Hematopoietic multipotent progenitor cell treated with erythropoietin and hydrocortisone succinate and interleukin-3 and kit ligand, for 8 days (in vitro differentiated cells): ENCODE measurements around the gene EIF4EBP2.

Experiments used
- DNase-seq: peaks from one replicate; pipeline ENCODE4 v3.0.0-alpha.2; 2015

Gene EIF4EBP2

GRCh38 chr10:70379581-70380176, 24.3 kb upstream of the EIF4EBP2 start:
- DNase-seq: peak; percentile 44

- DNase-seq: no peak
Measured at GRCh38 chr10:70380350-70381135, 23.4 kb upstream of the EIF4EBP2 start.

- peak; percentile 52 for DNase-seq
Measured at GRCh38 chr10:70381471-70382421, 22.2 kb upstream of the EIF4EBP2 start.

- DNase-seq: no peak
Measured at GRCh38 chr10:70391654-70392053, 12.3 kb upstream of the EIF4EBP2 start.

- no peak for DNase-seq
Measured at GRCh38 chr10:70396140-70396539, 7.8 kb upstream of the EIF4EBP2 start.

GRCh38 chr10:70399177-70399576, 4.8 kb upstream of the EIF4EBP2 start:
- no peak for DNase-seq

GRCh38 chr10:70403483-70404035, 386 bp upstream of the EIF4EBP2 start:
- DNase-seq: no peak

GRCh38 chr10:70404787-70405036, 767 bp downstream of the EIF4EBP2 start:
- peak; percentile 22 for DNase-seq

- DNase-seq: peak; percentile 82
Measured at GRCh38 chr10:70405037-70405824, 1.3 kb downstream of the EIF4EBP2 start.

- DNase-seq: no peak
Measured at GRCh38 chr10:70409772-70410171, 5.8 kb downstream of the EIF4EBP2 start.

GRCh38 chr10:70410608-70411007, 6.7 kb downstream of the EIF4EBP2 start:
- no peak for DNase-seq

- no peak for DNase-seq
Measured at GRCh38 chr10:70412356-70412755, 8.4 kb downstream of the EIF4EBP2 start.

GRCh38 chr10:70417568-70417967, 13.6 kb downstream of the EIF4EBP2 start:
- DNase-seq: no peak

- DNase-seq: no peak
Measured at GRCh38 chr10:70418229-70418628, 14.3 kb downstream of the EIF4EBP2 start.

GRCh38 chr10:70418713-70419112, 14.8 kb downstream of the EIF4EBP2 start:
- DNase-seq: no peak

- DNase-seq: no peak
Measured at GRCh38 chr10:70424320-70424719, 20.4 kb downstream of the EIF4EBP2 start.

GRCh38 chr10:70425096-70425495, 21.2 kb downstream of the EIF4EBP2 start:
- DNase-seq: no peak

- no peak for DNase-seq
Measured at GRCh38 chr10:70426823-70427222, 22.9 kb downstream of the EIF4EBP2 start.

GRCh38 chr10:70430493-70431445, 26.8 kb downstream of the EIF4EBP2 start:
- no peak for DNase-seq

GRCh38 chr10:70432101-70432500, 28.2 kb downstream of the EIF4EBP2 start:
- no peak for DNase-seq

- no peak for DNase-seq
Measured at GRCh38 chr10:70432561-70433263, 28.8 kb downstream of the EIF4EBP2 start.
